NCI-H345 treated with DMSO at 0.1 percent for 48 hours (cell line): ENCODE data around the gene PRELID1.
"Not testable (repeated sequence)": the region's sequence is repeated elsewhere in the genome, so short reads cannot be mapped to it uniquely, and the experiment has no call there.

Experiments used
- DNase-seq: peaks from one replicate; lab custom pipeline; 2025; ENCODE audit not compliant: unreplicated experiment; lab: John Stamatoyannopoulos, UW

Gene PRELID1

GRCh38 chr5:177299697-177300096 is 3.9 kb upstream of the PRELID1 start:
- no peak for DNase-seq

DNA sequence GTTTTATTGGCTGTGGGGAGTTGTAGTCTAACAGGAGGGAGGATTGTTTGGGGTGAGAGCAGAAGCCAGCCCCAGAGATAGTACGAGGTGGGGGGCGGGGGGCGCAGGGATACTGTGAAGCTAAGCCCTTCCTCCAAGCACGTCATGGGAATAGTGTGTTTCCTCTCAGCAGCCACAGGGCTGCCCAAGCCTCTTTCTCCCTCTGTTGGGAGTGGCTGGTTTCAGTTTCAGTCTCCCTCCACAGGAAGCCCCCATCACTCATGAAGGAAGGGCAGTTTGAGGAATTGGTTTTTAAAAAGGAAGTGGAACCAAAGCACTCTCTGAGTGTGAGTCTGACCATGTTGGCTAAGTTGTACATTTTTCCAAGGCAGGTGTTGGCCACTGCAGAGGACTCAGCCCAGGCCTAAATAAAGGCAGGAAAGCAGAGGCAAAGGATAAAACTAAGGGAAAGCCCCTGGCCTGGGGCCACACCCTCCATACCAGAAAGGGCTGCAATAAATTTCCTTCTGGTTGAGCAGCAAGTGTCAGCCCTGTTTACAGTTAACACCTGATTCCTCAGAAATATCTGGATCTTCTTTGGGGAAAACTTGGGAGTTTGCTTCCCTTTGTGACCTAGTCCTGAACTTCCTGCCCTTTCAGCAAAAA is 3.2 kb upstream of the PRELID1 start:
- DNase-seq = no peak

GRCh38 chr5:177300951-177301350 is 2.6 kb upstream of the PRELID1 start:
- DNase-seq = no peak

DNA sequence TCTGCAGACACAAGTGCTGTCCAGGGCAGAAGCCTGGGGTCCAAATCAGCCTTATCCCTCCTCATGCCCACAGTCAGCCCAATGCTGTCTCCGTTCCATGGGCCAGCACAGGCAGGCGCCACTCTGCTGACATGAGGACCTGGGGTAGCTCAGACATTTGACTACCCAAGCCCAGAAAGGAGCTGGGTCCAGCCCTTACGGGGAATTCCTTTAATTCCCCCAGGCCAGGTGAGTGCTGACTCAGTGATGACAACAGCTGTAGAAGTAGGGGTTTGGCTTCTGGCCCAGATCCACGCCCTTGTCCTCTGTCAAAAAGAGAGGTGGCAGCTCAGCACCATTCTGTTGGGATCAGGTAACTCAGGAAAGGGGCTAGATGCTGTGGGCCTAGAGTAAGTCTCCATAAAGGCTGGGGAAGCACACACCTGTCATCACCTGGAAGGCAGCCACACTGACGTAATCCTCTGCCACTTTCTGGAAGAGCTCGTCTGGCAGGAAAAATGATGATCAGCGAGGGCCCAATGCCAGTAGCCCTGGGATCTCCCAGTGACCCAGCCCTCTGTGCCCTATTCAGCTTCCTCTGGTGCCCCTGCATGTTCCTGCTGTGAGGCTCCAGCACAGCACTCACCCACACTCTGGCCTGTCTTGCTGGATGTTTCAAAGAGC is 2.0 kb upstream of the PRELID1 start:
- peak; percentile 93 for DNase-seq

GRCh38 chr5:177302354-177303110 is 1.1 kb upstream of the PRELID1 start:
- DNase-seq = no peak

GRCh38 chr5:177303925-177304391 is 359 bp downstream of the PRELID1 start:
- DNase-seq = no peak

DNA sequence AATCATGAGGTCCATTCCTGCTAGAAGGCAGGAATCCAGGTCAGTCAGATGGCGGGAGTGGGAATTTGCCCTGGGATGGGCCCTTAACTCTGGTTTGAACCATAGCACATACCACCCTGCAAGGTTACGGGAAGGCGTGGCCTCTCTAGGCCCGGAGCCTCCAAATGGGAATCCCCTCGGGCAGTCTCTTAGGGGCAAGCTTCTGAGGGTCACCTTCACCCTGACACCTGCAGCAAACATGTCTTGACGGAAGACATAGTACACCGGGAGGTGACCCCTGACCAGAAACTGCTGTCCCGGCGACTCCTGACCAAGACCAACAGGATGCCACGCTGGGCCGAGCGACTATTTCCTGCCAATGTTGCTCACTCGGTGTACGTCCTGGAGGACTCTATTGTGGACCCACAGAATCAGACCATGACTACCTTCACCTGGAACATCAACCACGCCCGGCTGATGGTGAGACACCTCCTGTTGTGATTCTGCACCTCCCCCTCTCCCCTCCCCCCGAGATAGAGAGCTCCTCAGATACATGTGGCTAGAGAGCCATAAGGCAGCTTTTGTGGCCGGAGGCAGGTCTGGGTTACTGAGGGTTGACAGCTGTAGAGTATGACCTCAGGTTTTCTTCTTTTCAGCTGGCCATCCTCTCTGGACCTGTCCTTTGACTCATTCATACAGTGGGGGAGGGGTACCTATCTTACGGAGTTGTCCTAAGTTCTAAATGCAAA is 957 bp downstream of the PRELID1 start:
- DNase-seq = no peak

DNA sequence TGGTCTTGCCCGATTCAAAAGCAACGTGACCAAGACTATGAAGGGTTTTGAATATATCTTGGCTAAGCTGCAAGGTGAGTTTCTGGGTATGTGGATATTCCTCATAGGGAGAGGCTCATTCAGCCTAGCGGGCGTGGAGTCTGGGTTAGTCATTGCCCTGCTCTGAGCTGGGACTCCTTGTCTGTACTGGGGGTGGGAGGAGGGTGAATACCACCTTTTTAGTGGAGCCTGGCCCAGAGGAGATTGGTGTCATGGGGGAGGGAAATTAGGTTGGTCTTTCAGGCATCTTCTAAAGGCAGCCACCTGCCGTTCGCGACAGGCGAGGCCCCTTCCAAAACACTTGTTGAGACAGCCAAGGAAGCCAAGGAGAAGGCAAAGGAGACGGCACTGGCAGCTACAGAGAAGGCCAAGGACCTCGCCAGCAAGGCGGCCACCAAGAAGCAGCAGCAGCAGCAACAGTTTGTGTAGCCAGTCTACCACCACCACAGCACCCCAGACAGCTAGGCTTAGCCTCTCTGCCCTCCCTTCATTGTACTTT is 2.6 kb downstream of the PRELID1 start:
- not testable (repeated sequence) for DNase-seq

DNA sequence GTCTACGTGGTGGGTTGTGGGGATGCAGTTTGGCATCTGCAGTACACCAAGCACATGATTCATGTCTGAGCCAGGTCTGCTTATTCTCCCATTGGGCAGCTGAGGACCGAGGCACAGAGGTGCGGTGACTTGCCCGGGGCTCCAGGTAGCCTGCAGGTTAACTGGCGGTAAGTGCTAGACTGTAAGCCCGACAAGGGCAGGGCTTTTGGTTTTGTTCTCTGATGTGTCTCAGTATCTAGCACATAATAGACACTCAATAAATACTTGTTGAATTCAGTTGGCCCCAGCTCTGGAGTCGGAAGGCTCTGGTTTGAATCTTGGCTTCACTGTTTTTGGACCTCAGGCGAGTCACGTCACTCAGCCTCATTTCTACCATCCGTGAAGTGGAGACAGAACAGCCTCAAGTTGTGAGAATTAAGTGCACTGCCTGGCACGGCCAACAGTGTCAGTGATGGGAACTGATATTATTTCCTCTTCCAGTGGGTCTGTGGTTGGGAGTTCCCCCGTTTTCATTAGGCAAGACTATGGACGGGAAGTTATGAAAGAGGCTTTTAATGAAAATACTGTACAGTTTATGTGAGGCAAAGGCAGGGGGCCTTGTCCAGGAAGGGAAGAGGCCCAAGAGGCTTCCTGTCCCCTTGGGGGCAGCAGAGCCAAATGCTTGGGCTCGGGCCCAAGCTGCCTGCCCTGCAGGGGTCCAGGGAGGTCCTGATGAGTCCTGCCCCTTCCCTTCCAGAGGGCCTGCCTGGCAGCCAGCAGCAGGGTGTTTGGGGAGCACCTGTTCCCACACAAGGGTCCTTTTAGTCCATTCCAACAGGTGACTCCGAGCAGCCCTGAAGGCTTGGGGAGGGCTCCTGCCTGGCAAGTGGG is 3.3 kb downstream of the PRELID1 start:
- no peak for DNase-seq

- DNase-seq = no peak
Observed at GRCh38 chr5:177307544-177308363, 4.2 kb downstream of the PRELID1 start.

DNA sequence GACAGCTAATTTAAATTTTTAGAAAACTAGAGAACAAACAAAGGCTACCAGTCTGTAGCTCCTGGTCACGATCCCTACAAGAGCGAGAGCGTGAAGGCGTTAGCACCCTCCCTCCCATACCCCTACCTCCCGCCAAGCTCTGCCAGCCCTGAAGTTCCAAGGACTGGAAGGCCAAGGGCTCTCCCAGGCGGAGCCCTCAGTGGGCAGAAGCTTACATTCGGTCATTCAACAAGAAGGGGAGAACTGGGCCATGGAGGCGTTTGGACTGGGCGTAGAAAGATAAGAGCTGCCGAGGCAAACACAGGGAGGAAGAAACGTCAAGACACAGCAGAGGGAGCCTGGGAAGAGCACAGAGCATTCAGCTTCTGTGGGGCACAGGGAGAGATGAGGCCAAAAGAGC is 5.1 kb downstream of the PRELID1 start:
- no peak for DNase-seq

DNA sequence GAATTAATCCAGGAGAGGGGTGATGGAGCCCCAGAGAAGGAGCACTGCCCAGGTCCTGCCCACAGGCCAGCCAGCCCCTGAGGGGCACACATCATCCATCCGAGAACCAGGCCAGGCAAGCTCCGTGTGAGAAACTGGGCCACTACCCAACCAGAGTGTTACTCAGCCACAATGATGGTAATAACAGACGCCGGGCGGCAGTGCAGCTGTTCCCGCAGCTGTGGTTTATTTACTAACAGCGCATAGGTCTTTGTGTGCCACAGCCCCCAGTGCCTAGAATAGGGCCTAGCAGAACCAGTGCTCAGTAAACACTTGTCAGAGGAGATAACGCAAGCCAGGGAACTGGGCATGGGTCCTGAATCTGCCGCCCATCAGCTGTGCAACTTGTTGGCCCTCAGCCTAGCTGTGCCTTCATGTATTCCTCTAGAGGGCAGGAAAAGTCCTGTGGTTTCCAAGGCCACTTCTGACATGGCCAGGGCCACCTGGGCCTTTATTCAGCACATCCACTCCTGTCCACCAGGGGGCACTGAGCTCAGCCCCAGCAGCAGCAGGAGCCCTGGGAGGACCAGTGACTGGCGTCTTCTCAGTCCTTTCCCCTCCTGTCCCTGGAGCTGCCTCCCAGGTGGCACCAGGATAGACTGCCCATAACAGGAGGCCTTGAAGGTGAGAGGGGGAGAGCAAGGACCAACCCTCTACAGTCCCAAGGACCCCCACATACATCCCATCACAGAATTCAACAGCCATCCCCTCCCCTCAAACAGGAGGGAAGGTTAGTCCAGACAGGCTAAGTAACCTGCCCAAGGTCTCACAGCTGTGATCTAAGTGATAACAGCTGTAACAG is 6.0 kb downstream of the PRELID1 start:
- DNase-seq = peak; percentile 82

GRCh38 chr5:177310332-177310731 is 6.7 kb downstream of the PRELID1 start:
- peak; percentile 36 for DNase-seq

DNA sequence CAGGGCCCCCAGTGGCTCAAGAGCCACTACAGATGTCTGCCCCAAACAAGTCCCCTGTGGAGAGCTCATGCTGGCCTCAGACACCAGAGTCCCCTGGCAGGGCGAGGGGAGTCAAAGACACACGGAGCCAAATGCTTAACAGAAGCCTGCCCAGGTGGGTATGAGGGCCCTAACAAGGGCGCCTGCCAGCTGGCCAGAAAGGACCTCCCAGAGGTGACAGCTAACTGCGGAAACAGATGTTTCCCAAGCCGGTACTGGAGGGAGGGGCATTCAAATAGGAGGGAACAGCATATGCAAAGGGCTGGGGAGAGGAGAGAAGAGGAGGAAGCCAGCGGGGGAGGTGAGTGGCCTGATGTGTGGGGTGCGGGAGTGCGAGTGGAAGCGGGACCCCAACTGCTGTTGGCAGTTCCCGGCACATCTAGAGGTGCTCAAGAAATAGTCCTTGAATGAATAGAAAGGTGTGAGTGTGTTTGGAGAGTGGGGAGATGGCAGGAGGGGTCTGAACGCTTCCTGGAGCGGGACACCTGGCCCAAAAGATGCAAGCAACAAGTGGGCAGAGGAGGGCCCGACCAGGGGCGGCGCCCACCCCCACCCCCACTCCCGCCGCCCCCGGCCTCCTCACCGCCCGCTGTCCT is 7.3 kb downstream of the PRELID1 start:
- DNase-seq = peak; percentile 46

DNA sequence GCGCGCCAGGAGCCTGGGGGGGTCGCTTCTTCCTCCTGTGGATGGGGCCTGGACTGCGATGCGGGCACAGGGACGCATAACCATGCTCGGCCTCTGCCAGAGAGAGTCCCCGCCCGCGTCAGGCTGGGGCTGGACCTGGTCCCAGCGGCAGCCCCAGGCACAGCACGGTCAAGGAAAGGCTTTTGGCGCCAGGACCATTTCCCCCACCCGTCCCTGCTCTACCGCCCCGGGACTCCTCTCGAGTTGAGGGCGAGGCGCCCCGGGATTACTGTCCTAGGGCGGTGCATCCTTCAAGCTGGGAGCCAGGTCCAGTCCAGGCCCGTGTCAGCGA is 7.8 kb downstream of the PRELID1 start:
- no peak for DNase-seq

DNA sequence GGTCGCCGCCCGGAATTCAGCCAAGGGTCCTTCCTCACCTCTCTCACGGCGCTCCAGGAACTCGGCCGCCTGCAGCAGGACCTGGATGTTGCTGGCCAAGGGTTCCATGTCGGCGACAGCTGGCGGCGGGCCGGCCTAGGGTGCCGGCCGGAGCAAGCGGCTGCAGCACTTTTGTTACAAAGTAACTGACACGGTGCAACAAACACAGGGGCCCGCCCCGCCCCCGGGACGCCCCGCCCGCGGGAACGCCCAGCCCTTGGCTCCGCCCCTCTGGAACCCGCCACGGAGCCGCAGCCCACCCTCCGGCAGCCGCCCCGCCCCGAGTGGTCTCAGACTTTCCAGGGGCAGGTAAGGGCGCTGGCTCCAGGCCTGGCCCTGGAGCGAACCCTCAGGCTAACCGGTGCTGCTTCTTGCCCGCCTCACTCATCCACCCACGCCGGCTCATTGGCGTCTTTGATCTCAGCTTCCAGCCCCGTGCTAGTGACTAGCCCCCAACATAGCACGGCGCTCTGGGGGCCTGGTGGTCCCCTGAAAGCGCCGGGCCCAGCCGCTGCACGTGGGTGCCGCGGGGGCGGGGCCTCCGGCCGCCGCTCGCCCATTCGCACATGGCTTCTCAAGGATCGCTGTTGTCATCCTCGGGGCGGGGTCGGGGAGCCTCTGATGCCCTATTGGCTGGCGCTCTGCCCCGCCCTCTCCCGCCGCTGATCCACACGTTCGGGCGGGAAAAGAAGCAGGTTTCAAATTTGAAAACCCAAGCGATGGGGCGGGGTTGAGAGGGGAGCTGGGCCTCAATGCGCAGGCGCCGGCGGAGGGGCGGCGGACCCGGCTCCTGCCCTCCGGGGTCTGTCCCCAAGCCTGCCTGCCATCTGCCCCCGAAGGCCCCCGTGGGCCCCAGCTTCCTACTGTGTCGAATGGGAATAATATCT is 8.4 kb downstream of the PRELID1 start, which contains the start of gene MXD3:
TSS of gene MXD3 (minus strand) at position 176 of the 926 bp plus-strand sequence. CDS start at position 108, 68 bp downstream.
- peak; percentile 97 for DNase-seq

DNA sequence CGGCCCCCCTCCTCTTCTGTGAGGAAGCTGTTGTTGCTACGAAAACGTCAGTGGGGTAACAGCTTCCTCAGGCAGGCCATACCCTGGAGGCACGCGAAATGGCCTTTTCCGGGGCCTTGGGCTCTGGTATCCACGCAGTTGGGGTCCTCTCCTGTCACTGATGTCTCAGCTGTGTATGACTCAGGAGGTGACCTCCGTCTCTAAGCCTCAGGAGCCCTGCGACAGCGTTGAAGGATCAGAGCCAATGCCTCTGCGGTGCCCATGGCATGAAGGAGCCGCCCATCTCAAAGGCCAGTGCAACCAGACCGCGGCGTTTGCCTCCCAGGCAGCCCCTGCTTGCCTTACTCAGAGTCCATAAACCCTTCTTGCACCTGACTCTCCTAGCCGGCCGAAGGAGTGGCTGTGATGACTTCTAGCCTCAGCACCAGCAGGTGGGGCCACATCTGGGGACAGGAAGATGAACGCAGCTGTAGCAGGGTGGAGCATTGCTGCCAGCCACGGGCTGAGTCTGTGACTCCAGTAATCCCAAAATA is 9.1 kb downstream of the PRELID1 start:
- no peak for DNase-seq
